HG03457 (cell line): Measurements from ENCODE around the gene ATP10D.

Experiments used
- ATAC-seq: cut with Tn5 transposase; IDR thresholded peaks from one replicate; pipeline ENCODE4 v1.9.1; 2021; ENCODE audit warnings: moderate number of reproducible peaks; ENCODE audit not compliant: unreplicated experiment

Gene ATP10D

DNA sequence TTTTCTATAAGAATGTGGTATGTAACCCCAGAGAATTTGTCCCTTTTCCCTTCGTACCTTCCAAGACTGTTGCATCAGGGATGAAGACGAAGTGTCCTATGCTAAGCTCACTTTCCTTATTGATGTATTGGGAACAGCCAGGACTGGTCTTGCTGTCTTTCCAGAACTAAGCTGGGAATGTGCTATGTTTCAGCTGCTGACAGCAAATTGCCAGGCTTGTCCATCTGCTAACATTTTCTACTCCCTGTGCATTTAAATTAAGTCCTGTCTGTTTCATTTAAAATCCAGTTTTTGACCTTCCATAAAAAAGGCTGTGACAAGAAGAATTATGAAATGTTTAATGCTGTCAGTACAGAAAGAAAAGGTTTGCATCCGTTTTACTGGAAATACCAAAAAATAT is 87.9 kb downstream of the ATP10D start:
- no peak for ATAC-seq

DNA sequence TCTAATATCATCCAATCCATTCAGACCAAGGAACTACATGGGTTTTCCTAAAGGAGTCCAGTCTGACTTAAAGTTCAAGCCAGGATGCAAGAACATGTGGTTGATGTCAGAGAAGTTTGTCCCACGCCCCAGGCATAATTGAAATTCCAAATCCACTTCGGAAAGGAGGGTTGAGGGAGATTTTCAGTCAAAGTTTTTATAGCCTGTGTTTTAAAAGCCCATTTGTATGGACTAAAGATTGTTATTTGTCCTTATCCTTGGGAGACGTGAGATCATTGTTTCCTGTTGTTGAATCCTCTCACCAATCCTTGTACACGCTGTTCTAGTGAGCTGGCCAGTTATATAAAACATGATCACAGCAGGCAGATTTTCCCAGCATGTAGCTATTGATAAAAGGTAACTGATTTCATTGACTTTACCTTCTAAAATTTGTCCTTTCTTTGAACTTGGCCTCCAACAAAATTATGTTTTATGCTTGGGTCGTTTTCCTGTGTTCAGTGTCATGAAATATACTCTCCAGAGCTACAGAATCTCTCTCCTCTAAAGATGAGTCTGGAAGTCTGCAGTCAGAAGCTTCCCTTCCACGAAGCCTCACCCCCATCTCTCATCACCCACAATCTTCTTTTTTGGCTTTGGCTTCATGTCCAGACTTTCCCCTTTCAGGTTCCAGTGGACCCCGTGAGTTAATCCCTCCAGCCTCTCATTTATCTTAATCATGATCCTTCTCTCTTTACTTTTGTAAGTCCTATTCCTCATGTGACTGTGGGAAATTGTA is 92.9 kb downstream of the ATP10D start:
- ATAC-seq = no peak

DNA sequence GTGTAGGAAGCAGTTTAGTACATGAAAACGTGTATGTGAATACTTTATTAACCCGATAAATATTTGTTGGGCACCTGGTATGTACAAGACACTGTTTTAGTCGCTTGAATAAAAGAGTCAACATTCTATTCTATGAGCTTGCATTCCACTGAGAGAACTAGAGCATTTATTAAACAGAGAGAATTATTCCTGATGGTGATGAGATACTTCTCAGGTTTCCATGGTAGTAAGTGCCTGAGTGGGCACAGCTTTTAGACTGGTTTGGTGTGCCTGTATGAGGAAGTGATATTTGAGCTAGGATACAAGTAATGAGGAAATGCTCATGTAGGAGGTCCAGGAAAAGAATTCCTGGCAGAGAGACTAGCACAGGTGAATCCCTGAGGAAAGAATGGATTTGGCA is 94.2 kb downstream of the ATP10D start:
- no peak for ATAC-seq

DNA sequence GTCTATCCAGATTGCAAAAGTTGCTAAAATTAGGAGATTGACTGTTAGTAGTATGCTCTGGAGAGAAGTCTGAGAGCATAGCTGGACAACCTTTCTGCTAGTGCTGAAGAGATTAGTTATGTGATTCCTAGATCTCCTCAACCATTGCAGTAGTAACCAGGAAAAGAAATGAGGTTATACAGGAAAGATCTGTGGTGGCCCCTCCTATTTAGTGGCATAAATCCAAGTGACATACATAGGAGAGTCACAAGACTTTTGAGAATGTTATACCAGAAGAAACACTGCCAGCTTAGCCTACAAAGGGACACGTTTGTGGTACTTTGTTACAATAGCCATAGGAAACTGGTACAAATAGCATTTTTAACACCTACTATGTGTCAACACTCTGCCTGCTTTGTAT is 105.2 kb downstream of the ATP10D start:
- no peak for ATAC-seq

DNA sequence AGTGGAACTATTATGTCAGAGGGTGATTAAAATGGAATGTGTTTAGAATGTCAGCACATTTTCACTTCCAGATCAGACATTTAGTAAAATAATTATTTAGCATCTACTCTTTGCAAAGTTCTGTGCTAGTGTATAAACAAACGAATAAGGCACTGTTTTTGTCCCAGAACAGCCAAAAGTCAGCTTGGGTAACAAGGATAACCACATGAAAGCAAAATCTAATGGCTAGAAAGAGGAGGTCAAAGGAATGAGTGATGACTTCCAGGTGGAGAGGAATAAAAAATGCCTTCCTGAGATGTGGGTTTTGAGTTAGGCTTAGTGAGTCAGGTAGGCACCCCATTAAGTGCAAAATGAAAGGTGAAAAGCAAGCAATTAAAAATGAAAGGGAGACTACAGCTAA is 112.6 kb downstream of the ATP10D start:
- ATAC-seq = no peak

DNA sequence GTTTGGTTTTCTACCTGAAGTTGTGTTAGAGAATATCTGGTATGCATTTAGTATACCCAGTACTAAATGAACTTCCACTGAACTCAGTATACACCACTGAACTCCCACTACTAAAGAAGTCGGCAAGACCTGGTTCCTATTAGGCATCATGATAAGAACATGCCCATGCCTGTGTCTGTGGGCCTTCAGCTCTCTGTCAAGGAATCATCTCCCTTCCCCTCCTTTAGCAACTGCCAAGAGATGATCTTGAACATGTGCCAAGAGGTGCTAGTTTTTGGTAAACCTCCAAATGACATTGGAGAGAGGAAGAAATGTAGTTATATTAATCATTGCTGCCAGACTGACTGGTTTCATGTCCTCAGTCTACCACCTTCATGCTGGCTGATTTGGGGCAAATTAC is 113.2 kb downstream of the ATP10D start:
- no peak for ATAC-seq

DNA sequence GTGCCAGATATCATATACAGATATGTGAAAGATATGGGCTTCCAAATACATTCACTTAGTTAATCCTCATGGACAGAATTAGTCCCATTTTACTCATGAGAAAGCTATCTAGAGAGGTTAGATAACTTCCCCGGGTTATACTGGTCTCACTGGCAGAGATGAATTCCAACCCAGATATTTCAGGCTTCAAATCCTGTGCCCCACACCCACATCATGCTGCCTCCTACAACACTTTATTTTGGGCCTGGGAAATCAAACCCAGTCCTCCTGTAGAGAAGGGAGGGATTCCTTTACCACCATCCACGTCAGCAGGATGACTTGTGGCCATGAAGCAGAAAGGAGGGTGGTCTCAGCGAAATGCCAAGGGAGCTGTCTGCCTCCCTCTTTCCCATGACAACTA is 113.8 kb downstream of the ATP10D start:
- no peak for ATAC-seq

DNA sequence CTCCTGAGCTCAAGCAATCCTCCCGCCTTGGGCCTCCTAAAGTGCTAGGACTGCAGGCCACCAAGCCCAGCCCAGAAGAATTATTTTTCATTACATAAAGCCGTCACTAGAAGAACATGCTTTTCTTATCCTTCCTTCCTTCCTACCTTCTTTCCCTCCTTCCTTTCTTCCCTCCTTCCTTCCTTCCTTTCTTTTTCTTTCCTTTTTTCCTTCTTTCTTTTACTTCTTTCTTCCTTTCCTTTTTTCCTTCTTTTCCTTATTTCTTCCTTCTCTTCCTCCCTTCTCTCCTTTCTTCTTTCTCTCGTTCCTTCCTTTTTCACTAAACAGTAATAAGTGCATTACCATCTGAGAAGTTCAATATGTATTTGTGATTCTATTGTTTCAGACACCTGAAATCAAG is 121.4 kb downstream of the ATP10D start:
- ATAC-seq = no peak

DNA sequence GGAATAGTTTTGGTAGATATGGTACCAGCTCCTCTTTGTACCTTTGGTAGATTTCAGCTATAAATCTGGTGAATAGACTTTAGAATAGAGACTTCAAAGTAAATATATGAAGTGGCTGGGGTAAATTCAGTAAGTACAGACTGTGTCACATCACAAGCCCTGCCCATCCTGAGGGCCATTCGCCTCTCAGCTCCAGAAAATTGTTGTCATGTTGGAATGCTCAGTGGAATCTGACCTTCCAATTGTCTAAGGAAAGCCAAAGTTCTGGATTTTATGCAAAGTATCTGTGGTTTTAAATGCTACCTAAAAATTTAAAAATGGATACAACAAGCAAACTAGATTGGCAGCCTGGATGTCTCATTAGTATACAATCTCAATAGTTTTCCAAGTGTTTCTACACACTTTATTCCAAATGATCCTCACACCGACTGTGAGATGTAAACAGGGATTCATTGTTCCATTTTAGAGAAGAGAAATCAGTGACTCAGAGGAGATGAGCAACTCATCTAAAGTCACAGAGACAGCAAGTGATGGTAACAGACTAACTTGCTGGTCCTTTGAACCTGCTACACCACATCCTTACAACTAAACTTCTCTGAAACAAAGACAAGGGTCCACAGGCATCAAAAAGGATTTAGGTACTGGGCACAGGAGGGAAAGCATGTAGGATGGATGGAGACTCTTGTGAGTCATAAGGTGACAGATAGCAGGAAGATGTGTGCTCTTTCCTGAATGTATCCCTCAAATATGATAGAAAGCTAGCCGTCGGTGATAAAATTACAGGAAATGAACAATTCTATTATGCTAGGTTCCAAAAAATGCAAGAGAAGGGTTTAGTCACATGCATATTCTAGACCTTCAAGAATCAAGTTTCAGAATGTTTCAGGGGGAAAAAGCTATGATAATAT is 127.3 kb downstream of the ATP10D start:
- ATAC-seq = no peak

DNA sequence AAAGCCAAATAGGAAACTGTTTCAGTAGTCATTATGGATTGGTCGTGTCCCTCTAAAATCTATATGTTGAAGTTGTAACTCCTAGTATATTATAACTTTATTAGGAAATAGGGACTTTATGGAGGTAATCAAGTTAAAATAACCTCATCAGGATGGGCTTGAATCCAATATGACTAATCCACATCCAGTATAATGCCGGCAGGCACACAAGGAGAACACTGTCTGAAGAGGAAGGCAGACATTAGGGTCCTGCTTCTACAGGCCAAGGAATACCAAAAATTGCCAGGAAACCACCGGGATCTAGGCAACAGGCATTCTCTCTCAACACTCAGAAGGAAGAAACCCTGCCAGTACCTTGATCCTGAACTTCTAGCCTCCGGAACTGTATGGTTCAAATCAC is 130.3 kb downstream of the ATP10D start:
- ATAC-seq = no peak

DNA sequence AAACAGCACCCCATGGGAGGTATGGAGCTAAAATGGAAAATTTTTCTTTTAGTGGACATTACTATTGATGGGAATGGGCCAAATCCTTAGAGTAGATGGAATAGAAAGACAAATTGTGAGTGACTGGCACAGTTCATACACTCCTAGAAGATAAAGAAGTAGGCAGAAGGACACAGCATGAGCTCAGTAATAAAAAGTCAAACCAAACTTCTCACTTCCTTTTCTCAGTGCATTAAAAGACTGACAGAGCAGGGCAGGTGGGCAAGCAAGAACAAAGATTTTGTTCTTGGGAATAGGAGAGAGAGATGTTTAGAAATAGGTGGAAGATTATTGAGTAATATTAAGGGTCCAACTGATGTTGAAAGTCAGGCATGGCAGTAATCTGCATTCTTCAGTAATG is 132.5 kb downstream of the ATP10D start:
- ATAC-seq = no peak

DNA sequence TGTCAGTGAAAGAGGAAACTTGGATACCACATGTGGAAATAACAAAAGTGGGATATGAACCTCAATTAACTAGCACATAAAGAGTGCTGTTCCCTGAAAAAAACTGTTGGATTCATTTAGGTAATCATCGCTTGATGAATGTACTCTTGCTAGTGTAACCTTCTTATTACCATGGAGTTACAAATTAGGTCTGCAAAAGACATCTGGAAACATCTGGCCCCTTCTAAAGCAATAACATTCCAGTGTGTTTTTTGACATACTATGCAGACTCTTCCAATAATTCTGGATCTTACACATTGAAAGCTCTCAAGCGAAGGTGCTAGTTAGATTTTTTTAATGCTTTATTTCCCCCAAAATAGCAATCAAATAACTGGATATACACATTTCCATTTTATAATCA is 134.6 kb downstream of the ATP10D start:
- no peak for ATAC-seq

DNA sequence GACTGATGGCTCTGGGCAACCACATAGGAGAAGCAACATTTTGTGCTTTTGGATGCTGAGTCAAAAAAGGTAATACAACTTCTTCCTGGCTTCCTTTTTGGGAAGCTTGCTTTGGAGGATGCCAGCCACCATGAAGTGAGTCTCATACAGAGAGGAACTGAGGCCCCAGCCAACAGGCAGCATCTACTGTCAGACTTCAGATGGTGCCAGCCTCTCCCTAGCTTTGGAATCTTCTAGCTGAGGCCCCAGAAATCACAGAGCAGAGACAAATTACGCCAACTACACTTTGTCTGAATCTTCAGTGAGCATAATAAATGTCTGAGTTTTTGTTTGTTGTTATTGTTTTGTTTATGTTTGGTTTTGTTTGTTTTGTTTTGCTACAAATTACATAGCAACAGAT is 136.1 kb downstream of the ATP10D start:
- ATAC-seq = no peak

DNA sequence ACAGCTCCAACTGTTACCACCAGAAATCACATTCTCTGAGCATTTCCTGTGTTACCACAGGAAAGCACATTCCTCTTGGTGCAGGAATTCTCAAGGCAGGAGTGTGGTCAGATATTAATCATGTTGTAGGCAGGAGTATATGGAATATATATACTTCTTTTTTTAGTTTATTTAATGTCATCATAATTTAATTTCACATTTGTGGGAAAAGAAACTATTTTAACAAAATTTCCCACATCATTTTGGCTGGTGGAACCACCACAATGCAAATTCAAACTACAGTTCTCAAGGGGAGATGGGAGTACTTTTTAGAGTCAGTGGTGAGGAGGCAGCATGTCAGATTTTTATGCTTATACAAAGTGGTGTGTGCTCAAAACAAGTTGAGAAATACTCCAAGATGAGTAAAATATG is 139.0 kb downstream of the ATP10D start:
- no peak for ATAC-seq

DNA sequence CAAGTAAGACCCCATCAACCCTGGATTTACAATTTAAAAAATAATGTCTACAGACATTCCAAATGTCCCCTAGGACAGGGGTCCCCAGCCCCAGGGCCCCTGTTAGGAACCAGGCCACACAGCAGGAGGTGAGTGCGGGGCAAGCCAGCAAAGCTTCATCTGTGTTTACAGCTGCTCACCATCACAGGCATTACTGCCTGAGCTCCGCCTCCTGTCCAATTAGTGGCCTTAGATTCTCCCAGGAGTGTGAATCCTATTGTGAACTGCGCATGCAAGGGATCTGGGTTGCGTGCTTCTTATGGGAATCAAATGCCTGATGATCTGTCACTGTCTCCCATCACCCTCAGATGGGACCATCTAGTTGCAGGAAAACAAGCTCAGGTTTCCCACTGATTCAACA is 146.1 kb downstream of the ATP10D start:
- no peak for ATAC-seq

DNA sequence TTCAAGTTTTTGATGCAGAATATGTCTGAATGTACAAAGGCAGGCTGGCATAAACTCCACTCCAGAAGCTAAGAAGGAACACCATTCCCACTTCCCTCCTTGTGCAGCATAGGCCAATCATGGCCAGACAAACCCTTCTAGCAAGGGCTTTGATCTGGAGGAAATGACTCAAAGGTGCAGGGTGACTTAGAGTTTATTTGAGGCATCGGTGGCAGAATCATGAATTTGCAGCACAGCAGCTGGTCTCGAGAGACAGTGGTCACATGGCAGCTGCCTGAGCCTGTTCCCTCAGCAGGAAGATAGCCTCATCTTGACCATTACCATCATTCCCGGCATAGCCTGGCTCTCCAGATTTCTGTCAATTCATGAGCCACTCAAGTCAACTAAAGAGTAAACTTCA is 154.5 kb downstream of the ATP10D start:
- ATAC-seq = no peak

DNA sequence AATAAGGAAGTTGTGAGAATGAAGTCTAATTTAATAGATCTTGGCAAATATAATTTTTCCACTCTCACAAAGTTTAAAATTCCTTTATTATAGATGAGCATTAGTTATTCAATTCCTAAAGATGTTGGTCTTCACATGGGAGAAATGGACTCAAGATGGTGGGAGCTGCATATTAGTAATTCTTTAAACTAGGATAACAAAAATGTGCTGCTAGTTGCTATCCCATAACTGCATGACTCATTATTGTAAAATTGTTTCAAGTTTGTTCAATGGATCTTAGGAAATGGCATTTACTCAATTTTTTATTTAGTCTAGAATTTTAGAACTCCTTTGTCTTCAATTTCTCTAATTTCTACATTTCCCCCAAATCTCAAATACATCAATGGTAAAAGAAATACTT is 155.8 kb downstream of the ATP10D start:
- ATAC-seq = no peak

DNA sequence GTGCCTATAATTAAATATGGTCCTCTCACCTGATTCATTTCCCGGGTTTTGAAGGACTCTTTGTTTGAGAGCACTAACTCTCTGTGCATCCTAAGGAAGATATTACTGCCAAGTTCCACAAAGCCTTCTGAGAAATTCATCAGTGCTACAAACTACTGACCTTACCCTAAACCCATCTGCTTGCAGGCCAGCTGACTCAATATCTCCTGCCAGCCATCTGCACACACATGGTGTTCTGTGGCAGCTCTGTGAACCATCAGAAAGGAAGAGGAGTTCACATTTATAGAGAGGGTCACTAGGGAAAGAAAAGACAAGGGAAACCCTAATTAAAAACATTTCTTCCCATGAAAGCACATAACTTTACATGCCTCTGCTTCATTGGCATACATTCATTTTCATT is 156.7 kb downstream of the ATP10D start:
- no peak for ATAC-seq

DNA sequence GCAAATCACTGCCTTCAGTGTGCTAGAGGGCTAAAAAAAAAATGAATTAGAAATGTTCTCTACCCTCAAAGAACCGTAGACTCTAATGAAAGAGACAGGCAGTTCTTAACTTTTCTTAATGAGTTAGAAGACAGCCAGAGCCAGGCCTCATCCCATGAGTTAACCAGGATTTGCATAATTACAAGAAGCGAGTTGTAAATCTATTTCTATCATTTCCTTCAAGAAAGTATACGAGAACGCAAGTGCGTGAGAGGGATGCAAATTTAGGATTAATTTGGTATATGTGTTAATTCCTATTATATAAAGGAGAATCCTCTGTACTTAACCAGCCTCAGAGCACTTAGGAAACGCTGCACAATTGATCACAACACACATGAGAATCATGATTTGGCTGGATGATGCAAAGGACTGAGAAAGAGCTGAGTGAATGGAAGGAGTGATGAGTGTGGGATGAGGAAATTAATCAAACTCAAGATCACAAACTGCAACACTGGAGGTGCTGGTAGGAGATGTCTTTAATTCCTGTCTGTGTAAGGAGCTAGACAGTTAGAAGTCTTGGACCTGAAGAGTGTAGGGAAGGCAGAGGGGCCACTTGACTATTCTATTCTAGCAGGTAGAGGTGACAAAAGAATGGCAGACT is 157.2 kb downstream of the ATP10D start:
- ATAC-seq = no peak
